SKM-1 treated with dmso at 0.1 percent for 144 hours (cell line): Measurements from ENCODE around the gene TMEM254.
"Not testable (repeated sequence)": the region's sequence is repeated elsewhere in the genome, so short reads cannot be mapped to it uniquely, and the experiment has no call there.

Experiments used
- DNase-seq: peaks from one replicate; lab custom pipeline; 2025; ENCODE audit not compliant: unreplicated experiment; lab: John Stamatoyannopoulos, UW

The TMEM254 gene

DNA sequence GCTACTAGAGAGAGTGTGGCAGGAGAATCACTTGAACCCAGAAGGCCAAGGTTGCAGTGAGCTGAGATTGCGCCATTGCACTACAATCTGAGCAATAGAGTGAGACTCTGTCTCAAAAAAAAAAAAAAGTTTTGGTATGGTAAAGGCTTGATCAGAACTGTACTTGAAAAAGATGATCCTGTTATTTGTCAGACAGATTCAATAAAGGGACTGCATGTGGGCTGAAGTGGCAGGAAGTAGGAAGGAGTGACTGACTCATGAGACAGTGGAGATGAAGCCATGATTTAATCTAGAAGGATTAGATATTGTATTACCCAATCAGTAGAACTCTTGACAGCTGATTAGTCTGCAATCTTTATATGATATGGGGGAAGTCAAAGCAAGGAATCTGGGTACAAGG, 2.7 kb upstream of the TMEM254 start:
- no peak for DNase-seq

- no peak for DNase-seq
These were observed 507 bp upstream of the TMEM254 start for GRCh38 chr10:80077869-80078447.

DNA sequence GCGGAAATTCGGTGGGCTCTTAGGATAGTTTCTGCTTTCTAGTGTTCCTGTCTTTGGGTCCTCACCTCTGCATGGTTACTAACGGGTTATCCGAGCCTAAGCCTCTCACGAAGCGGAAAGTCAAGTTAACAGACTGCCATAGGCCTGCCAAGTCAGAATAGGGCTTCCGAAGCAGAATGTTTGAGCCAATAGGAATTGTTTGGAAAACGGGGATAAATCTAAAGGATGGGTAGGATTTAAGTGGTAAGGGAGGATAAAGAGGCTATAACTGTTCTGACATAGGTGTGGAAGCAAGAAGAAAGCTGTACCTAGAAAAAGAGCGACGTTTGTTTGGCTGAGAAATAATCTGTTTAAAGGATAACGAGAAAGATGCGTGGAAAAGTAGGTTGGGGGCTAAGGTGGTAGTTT, 851 bp downstream of the TMEM254 start:
- DNase-seq: no peak

DNA sequence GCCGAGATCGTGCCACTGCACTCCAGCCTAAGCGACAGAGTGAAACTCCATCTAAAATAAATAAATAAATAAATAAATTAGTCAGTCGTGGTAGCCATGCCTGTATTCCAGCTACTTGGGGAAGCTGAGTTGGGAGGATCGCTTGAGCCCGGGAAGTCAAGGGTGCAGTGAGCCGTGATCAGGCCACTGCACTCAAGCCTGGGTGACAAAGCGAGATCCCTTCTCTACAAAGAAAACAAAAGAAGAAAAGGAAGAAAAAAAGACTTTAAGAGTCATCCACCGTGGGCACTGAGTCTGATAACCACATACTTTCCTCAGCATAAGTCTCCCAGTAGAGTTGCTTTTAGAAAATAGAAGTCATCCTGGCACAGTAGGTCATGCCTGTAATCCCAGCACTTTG, 2.6 kb downstream of the TMEM254 start:
- DNase-seq: no peak

GRCh38 chr10:80081801-80082750, 3.6 kb downstream of the TMEM254 start:
- DNase-seq: no peak

GRCh38 chr10:80090121-80090520, 11.7 kb downstream of the TMEM254 start:
- no peak for DNase-seq

DNA sequence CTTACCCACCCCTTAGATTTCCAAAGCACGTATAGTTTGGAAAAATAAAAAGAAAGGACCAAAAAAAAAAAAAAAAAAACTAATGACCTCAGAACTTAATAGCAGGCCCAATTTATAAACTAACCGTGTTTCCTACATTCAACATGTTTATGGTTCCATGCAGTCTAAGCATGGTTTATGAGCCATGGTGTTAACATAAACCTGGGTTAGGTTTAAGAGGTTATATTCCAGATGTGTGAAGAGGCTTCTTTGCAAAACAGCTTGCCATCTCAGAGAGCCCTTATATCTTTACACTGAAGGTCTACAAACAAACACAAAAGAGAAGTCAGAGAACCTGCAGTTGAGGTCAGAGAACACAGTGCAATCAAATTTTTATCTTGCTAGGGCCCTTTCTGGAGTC, 15.8 kb downstream of the TMEM254 start:
- DNase-seq: no peak

DNA sequence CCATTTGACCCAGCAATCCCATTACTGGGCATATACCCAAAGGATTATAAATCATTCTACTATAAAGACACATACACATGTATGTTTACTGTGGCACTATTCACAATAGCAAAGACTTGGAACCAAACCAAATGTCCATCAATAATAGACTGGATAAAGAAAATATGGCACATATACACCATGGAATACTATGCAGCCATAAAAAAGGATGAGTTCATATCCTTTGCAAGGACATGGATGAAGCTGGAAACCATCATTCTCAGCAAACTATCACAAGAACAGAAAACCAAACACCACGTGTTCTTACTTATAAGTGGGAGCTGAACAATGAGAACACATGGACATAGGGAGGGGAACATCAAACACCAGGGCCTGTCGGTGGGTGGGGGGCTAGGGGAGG, 19.8 kb downstream of the TMEM254 start:
- DNase-seq: not testable (repeated sequence)

DNA sequence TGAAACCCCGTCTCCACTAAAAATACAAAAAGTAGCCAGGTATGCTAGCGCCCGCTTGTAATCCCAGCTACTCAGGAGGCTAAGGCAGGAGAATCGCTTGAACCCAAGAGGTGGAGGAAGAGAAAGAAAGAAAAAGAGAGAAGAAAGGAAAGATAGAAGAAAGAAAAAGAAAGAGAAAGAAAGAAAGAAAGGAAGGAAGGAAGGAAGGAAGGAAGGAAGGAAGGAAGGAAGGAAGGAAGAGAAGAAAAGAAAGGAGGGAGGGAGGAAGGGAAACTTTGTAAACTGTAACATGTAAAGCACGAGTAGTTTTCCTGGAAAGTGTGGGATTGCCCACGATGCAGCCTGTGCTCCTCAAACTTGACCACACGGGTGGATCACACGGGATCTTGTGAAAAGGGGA, 20.8 kb downstream of the TMEM254 start:
- DNase-seq: not testable (repeated sequence)

- DNase-seq: no peak
These were observed 21.7 kb downstream of the TMEM254 start for GRCh38 chr10:80100116-80100515.

GRCh38 chr10:80100861-80101695, 22.6 kb downstream of the TMEM254 start:
- no peak for DNase-seq

- DNase-seq: no peak
These were observed 25.8 kb downstream of the TMEM254 start for GRCh38 chr10:80104066-80104926.

DNA sequence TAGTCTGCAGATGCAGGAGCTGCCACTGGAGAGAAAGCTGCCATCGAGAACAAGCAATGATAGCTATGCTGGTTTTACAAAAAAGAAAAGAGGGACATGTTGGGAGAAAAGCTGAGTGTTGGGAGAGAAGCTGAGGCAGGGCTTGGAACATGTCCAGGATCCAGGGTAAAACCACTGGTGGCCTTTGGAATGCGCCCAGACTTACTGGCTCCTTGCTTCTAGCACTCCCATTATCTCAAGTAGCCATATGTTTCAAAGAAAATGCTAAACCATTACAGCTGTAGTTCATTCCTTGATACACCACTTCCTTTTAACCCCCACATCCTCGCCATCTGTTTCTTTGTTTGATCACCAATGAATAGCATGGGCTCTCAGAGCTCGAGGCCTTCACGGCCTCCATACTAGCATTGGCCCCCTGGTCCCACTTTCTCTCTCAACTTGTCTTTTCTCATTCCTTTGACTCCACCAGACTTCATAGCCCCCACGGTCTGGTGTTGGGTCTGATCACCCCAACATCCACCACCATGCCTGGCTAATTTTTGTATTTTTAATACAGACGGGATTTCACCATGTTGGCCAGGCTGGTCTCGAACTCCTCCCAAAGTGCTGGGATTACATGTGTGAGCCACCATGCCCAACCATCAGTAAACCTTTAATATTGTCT, 30.2 kb downstream of the TMEM254 start:
- no peak for DNase-seq

- DNase-seq: no peak
These were observed 32.5 kb downstream of the TMEM254 start for GRCh38 chr10:80110986-80111385.

DNA sequence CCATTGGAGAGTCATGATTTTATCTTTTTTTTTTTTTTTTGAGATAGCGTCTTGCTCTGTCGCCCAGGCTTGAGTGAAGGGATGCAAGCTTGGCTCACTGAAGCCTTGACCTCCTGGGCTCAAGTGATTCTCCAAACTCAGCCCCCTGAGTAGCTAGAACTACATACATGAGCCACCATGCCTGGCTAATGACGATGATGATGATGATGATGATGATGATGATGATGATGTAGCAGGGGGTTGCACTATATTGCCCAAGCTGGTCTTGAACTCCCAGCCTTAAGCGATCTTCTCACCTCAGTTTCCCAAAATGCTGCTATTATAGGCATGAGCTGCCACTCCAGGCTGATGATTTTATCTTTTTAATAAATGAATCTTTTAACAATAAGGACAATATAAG, 40.2 kb downstream of the TMEM254 start:
- no peak for DNase-seq

DNA sequence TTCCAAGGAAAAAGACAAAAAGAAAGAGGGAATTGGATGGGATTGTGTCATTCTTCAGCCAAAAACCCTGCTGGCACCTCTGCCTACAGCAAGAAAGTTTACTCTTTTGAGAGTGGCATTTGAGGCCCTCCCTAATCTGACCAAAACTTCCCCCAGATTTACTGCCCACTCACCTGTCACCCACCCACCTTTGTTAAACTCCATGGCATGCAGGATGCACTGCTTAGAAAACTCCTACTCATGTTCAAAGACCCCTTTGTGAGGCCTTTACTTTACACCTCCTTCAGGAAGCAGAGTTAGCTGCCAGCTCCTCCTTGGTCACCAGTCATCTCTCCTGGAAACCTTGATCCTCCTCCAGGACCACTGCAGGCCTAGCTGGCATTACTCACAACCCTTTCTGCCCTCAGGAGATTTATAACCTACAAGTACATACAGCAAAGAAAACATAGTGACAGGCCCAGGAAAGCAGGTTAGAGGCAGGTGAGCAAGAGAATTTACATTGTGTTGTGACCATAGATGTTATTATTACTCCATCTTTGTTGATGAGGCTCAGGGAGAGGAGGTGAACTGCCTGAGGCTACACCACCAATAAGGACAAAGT, 43.7 kb downstream of the TMEM254 start:
- no peak for DNase-seq

DNA sequence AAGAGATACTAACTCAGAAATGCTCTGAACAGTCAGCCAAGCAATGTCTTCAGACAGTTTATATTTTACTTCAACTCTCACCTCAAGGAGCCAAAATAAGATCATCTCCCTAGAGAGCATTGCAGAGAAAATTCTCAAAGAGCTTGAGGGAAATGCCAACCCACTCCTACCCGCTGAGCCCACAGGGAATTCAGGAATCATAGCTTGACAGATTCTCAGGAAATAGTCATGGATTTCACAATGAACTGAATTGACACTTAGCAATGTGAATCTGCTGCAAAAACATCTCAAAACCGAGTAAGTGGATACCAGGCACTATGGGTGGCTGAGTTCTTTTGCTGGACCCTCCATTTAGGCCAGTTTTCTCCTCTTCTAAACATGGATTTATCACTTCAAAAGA, 44.3 kb downstream of the TMEM254 start:
- no peak for DNase-seq

DNA sequence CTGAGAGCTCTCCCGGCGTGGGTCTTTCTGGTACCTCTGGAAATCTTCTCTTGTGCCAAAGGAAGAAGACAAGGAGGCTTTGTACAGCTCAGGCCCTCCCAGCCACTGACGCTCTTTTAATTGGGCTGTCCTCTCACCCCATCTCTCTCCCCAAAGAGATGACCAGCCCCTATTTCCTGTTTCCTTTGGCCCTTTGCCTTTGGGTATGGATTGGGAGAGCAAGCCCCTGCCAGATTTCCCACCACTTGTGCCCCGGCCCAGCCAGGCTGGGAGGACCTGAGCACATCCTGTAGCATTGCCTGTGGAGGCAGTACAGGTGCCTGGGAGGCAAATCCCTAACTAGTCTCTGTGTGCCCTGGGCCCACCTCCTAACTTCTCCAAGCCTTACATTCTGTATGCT, 48.4 kb downstream of the TMEM254 start:
- no peak for DNase-seq

GRCh38 chr10:80131499-80131901, 53.0 kb downstream of the TMEM254 start:
- no peak for DNase-seq
